ENCODE measurements around the gene PRPF40B. TPM values are rescaled to one million over a fixed set of nuclear protein-coding genes. Genes with fewer than 3 reads are reported as not detected.
A peak's percentile ranks its signal among the peaks of the same experiment; 100 is the strongest.

Gene PRPF40B
- total and polyA plus RNA-seq, 9 of the 15 experiments (the other 6 are each of a cell fraction or from before 2014, with no cell fraction given) = 0.55 to 10.6 (median 4.8) TPM

GRCh38 chr12:49623142-49623904 is at the start of gene PRPF40B (continued):
- TF ChIP-seq RCOR1 (IDR thresholded peaks at IDR 0.05; ENCODE audit: borderline replicate concordance in 1 of 2, low read depth in 2 of 2, low read length in 2 of 2) = peak in 1 of 2 experiments; percentile 68; a peak in 2 of 4 replicates
- TF ChIP-seq KDM1A (IDR thresholded peaks at IDR 0.05) = no peak
- TF ChIP-seq POLR2G (IDR thresholded peaks at IDR 0.05; ENCODE audit: low read depth, low read length) = peak; percentile 88
- no peak; the same call in 1 of the 2 replicates for TF ChIP-seq L3MBTL2 (IDR thresholded peaks at IDR 0.05)
- peak; percentile 70 for TF ChIP-seq PKNOX1 (IDR thresholded peaks at IDR 0.05)
- TF ChIP-seq FIP1L1 (IDR thresholded peaks at IDR 0.05; ENCODE audit: low read depth, low read length, poor library complexity, severe bottlenecking) = peak; percentile 31
- no peak for TF ChIP-seq ZNF121 (CRISPR knock-in tag; conservative IDR thresholded peaks at IDR 0.05)
- TF ChIP-seq RBFOX2 (IDR thresholded peaks at IDR 0.05; ENCODE audit: low read depth, low read length) = peak; percentile 82
- no peak for TF ChIP-seq PYGO2 (tag; IDR thresholded peaks at IDR 0.05)
- no peak for TF ChIP-seq ZNF12 (CRISPR knock-in tag; IDR thresholded peaks at IDR 0.05)
- peak; percentile 92 for TF ChIP-seq HMGN3 (IDR thresholded peaks at IDR 0.05; ENCODE audit: borderline replicate concordance, extremely low read depth, insufficient read length, low read depth, low read length)
- no peak for TF ChIP-seq PATZ1 (CRISPR knock-in tag; IDR thresholded peaks at IDR 0.05; ENCODE audit: borderline replicate concordance)
- TF ChIP-seq ATF2 (CRISPR knock-in tag; IDR thresholded peaks at IDR 0.05) = no peak
- no peak for TF ChIP-seq DMBX1 (CRISPR knock-in tag; IDR thresholded peaks at IDR 0.05; ENCODE audit: borderline replicate concordance)
- no peak for TF ChIP-seq FOSL1 (tag; conservative IDR thresholded peaks at IDR 0.05)
- peak in 1 of 2 experiments; percentile 58; a peak in 2 of 4 replicates for TF ChIP-seq RAD21 (CRISPR knock-in tag; conservative IDR thresholded peaks at IDR 0.05 in 1 of 2, IDR thresholded peaks at IDR 0.05 in 1 of 2)
- no peak for TF ChIP-seq ELK3 (CRISPR knock-in tag; IDR thresholded peaks at IDR 0.05)
- 0 out of 2 replicates have a peak, but pooled peaks have one; percentile 2 for TF ChIP-seq JUND (IDR thresholded peaks at IDR 0.05; ENCODE audit: borderline replicate concordance, low read depth, low read length)
- TF ChIP-seq JUND (tag; IDR thresholded peaks at IDR 0.05; ENCODE audit: borderline replicate concordance, low read depth, low read length) = no peak; the same call in 2 of the 3 replicates

Data from K562 (cell line).